GM23338 (cell line): Measurements from ENCODE around the gene LCE1F. TPM values are rescaled to one million over a fixed set of nuclear protein-coding genes. Genes with fewer than 3 reads are reported as not detected.

Source experiments
- CREB1 ChIP-seq: fragments of 250-450 bp; sonication (Bioruptor Pico); IDR thresholded peaks from 2 replicates; pipeline ENCODE4 v1.5.0; 2020; ENCODE audit warnings: low read depth, mild to moderate bottlenecking, moderate library complexity
- EZH2phosphoT487 ChIP-seq: fragments of 200-600 bp; sonication (generic); IDR thresholded peaks from one replicate; pipeline ENCODE4 v1.8.1; 2018; ENCODE audit warnings: antibody characterized with exemption; ENCODE audit not compliant: unreplicated experiment
- NANOG ChIP-seq: IDR thresholded peaks from 2 replicates; pipeline ENCODE4 v1.6.1; 2016; ENCODE audit warnings: antibody characterized with exemption, borderline replicate concordance
- REST ChIP-seq: IDR thresholded peaks from one replicate; pipeline ENCODE4 v1.6.1; 2018; ENCODE audit warnings: antibody characterized with exemption; ENCODE audit not compliant: unreplicated experiment
- ZNF462 ChIP-seq: fragments of 250-450 bp; sonication (Bioruptor Pico); IDR thresholded peaks from 2 replicates; pipeline ENCODE4 v1.5.0; 2020; ENCODE audit warnings: mild to moderate bottlenecking, moderate library complexity
- polyA plus RNA-seq: library from polyadenylated mRNA; unstranded; fragments of >200 nt; fragmentation: Nextera tagmentation; extraction: Ambion mirVana; gene quantifications from 2 replicates; pipeline ENCODE4 v1.2.1, GENCODE V29; 2016
- total RNA-seq: library from RNA; depleted of rRNA; stranded (reverse); fragments of >200 nt; shearing (Covaris generic); gene quantifications from 2 replicates; pipeline ENCODE4 v1.2.3, GENCODE V29; 2014
- TF ChIP-seq, protein P1 (sequence below): IDR thresholded peaks from 2 replicates; pipeline ENCODE4 v1.6.1; 2016; ENCODE audit warnings: antibody characterized with exemption

LCE1F gene
- total and polyA plus RNA-seq, 2 experiments from 2014 or later = not detected

GRCh38 chr1:152725261-152725660, 49.7 kb upstream of the LCE1F start (continued):
- TF ChIP-seq ZNF462 (CRISPR knock-in tag) (no peak), REST (no peak), NANOG (no peak), EZH2phosphoT487 (no peak), CREB1 (CRISPR knock-in tag) (no peak)
- TF ChIP-seq, protein P1, sequence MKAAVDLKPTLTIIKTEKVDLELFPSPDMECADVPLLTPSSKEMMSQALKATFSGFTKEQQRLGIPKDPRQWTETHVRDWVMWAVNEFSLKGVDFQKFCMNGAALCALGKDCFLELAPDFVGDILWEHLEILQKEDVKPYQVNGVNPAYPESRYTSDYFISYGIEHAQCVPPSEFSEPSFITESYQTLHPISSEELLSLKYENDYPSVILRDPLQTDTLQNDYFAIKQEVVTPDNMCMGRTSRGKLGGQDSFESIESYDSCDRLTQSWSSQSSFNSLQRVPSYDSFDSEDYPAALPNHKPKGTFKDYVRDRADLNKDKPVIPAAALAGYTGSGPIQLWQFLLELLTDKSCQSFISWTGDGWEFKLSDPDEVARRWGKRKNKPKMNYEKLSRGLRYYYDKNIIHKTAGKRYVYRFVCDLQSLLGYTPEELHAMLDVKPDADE = no peak
